Neural cell (in vitro differentiated cells): ENCODE data around the gene SETBP1.

Experiments used
- CTCF ChIP-seq: fragments of 450-650 bp; IDR thresholded peaks from 2 replicates; pipeline ENCODE4 v1.5.1; 2014; ENCODE audit warnings: antibody characterized with exemption, mild to moderate bottlenecking, moderate library complexity; ENCODE audit not compliant: poor library complexity, severe bottlenecking
- SMC3 ChIP-seq: fragments of 450-650 bp; conservative IDR thresholded peaks from 2 replicates; pipeline ENCODE4 v1.6.1; 2014; ENCODE audit warnings: antibody characterized with exemption, mild to moderate bottlenecking, moderate library complexity; ENCODE audit not compliant: poor library complexity

- no peak for TF ChIP-seq CTCF
- TF ChIP-seq SMC3, result no peak
Measured at GRCh38 chr18:45057955-45058600, 377.4 kb downstream of the SETBP1 start.
